Adrenal gland (tissue), 12 donors: ENCODE data around the gene CPEB1. TPM values are rescaled to one million over a fixed set of nuclear protein-coding genes. Genes with fewer than 3 reads are reported as not detected.

Source experiments
- DNase-seq, 7 donors: peaks; one replicate each; pipeline ENCODE4 v3.0.0-alpha.2; 2019 to 2020
- H3K27ac ChIP-seq, 5 donors: fragments of 200-600 bp; sonication (generic) in 4 of 5; 1 replicate in 3 of 5; 2 replicates in 2 of 5; pipeline versions ENCODE4 v1.5.1 to v1.8.0; 2016 to 2020; ENCODE audit warnings: mild to moderate bottlenecking in 1 of 5
- H3K27me3 ChIP-seq: fragments of 200-600 bp; 2 replicates; pipeline ENCODE4 v1.8.0; 2021
- H3K36me3 ChIP-seq, 2 donors: fragments of 200-600 bp; replicated peaks in 1 of 2; 1 replicate in 1 of 2; 2 replicates in 1 of 2; pipeline versions ENCODE4 v1.5.1 to v1.8.0; 2018 to 2022
- H3K4me1 ChIP-seq, 2 donors: fragments of 200-600 bp; replicated peaks in 1 of 2; 1 replicate in 1 of 2; 2 replicates in 1 of 2; pipeline versions ENCODE4 v1.5.1 to v1.8.0; 2018 to 2021
- H3K4me3 ChIP-seq, 4 donors: fragments of 200-600 bp; sonication (generic) in 3 of 4; one replicate each; pipeline ENCODE4 v1.5.1; 2016 to 2018
- H3K9me3 ChIP-seq, 3 donors: fragments of 200-600 bp; sonication (generic) in 1 of 3; replicated peaks in 1 of 3; 1 replicate in 2 of 3; 2 replicates in 1 of 3; pipeline versions ENCODE4 v1.5.1 to v1.8.0; 2016 to 2021
- CTCF ChIP-seq, 6 experiments: fragments of 450-650 bp in 4 of 6; fragments of 200-600 bp in 2 of 6; sonication (generic) in 1 of 6; IDR thresholded peaks; 1 replicate in 5 of 6; 2 replicates in 1 of 6; pipeline versions ENCODE4 v1.5.1 to v1.8.0; 2016 to 2021; ENCODE audit warnings: antibody characterized with exemption in 6 of 6, mild to moderate bottlenecking in 2 of 6, moderate library complexity in 1 of 6
- POLR2A ChIP-seq, 2 donors: fragments of 450-650 bp; IDR thresholded peaks; one replicate each; pipeline ENCODE4 v1.6.1; 2017; ENCODE audit warnings: antibody characterized with exemption in 2 of 2, mild to moderate bottlenecking in 2 of 2, moderate library complexity in 1 of 2
- WGBS, 4 donors: extraction: QIAGEN DNeasy Blood & Tissue Kit in 2 of 4; methylation state at CpG; one replicate each; pipeline versions ENCODE4 v1.1.5 to v1.1.7; 2013 to 2017; 5-methylcytosine and 5-hydroxymethylcytosine counted together
- intact Hi-C, 2 donors: fragments of 100-400 bp; cut with DNase I; formaldehyde crosslinking; loops; one replicate each; pipeline versions ENCODE4 v1.14.1 to v1.15.0; 2022 to 2023
- polyA plus RNA-seq, 3 donors: library from polyadenylated mRNA; stranded (reverse); fragments of 200-250 nt in 2 of 3; fragments of 350-450 nt in 1 of 3; fragmentation: Illumina TruSeq in 1 of 3; extraction: RNeasy Lipid Tissue Mini Kit (QIAGEN cat#74804) in 1 of 3; gene quantifications; one replicate each; pipeline ENCODE4 v1.2.3, GENCODE V29; 2013 to 2014
- total RNA-seq, 9 donors: library from RNA; depleted of rRNA in 4 of 9; stranded (reverse); fragments of >200 nt in 4 of 9; fragments of 120-200 nt in 1 of 9; fragmentation: NEBNext Ultra II Directional in 1 of 9; extraction: Animal tissue kit (Norgen Biotek cat#: 25700) in 1 of 9; gene quantifications; one replicate each; pipeline versions ENCODE4 v1.1.0 to v1.2.4, GENCODE V29; 2013 to 2023
- donor health status: healthy with polysubstance abuse.
- donor health status: Bipolar disorder and iron deficiency.
- donor health status: DM: yes; HTN: yes; CAD: no.
- donor health status: DM: no; HTN: no; CAD: no.
- donor health status: DM: no; HTN: no; CAD: no.
- donor health status: DM: yes; HTN: yes; CAD: no.

Gene CPEB1
- total and polyA plus RNA-seq, 12 donors = 1.5 to 11.6 (median 6.0) TPM

DNA sequence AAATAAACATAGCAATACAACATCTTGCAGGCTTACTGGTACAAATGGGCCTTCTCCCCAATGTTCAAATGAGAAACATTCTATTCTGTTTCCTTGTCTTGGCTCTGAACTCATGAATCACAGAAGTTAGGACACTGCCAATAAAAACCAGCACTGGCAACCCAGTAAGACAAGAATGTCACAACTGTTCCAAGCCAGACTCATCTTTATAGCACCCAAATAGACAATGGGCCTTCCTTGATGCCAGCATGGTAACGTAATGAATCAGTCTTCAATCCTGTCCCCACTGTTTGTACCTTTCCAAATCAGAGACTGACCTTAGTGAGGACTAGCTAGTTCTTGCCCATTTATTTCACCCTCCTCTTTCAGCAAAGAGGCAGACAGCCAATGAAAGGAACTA, 92.8 kb downstream of the CPEB1 start:
- Histone ChIP-seq H3K4me3 (no peak overlapping the region), H3K9me3 (no peaks in the 10 kb centered on the region), H3K27ac (no peak overlapping the region), H3K36me3 (no peaks in the 10 kb centered on the region), H3K4me1 (no peaks in the 10 kb centered on the region), H3K27me3 (no peaks in the 10 kb centered on the region)
- intact Hi-C loops = no loop called here
- TF ChIP-seq POLR2A (IDR thresholded peaks at IDR 0.05) = no peak
- TF ChIP-seq CTCF (IDR thresholded peaks at IDR 0.05) = no peak
- DNase-seq = no peak
- WGBS, 4 donors = 79 to 95% (median 83%) methylated on average over 1 of the region's 1 CpG

GRCh38 chr15:82553846-82554245, 93.3 kb downstream of the CPEB1 start:
- no peak overlapping the region for H3K4me3 ChIP-seq
- 64 to 96% (median 88%) methylated on average over 1 of the region's 1 CpG for WGBS, 4 donors
- TF ChIP-seq CTCF (IDR thresholded peaks at IDR 0.05) (no peak), POLR2A (IDR thresholded peaks at IDR 0.05) (no peak)
- H3K9me3 ChIP-seq = no peaks in the 10 kb centered on the region
- no peaks in the 10 kb centered on the region for H3K36me3 ChIP-seq
- H3K4me1 ChIP-seq = no peaks in the 10 kb centered on the region
- intact Hi-C loops = no loop called here
- H3K27me3 ChIP-seq = no peaks in the 10 kb centered on the region
- no peak for DNase-seq
- no peak overlapping the region for H3K27ac ChIP-seq

DNA sequence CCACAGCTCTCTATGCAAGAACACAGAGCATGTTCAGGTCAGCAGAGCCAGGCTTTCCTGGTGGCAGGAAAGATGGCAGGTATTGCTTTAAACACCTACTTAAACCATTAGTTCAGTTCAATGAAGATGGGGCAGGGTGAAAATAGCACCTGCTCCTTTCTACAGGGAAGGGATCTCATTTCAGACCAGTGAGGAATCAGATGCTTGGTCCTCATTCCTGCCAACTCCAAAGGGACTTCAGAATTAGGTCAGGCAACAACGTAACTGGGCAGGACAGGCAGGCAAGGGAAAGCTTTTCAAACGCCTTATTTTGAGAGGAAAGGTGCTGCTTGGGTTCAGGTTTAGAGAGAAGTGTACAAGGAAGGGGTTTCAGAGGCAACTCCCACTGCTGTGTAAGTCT, 94.3 kb downstream of the CPEB1 start:
- DNase-seq = peak in 1 of 7 donors; percentile 2
- no peaks in the 10 kb centered on the region for H3K9me3 ChIP-seq
- no peaks in the 10 kb centered on the region for H3K36me3 ChIP-seq
- H3K27me3 ChIP-seq = no peaks in the 10 kb centered on the region
- intact Hi-C loops = no loop called here
- WGBS, 4 donors = 67 to 81% (median 78%) methylated on average over 2 of the region's 2 CpGs
- no peaks in the 10 kb centered on the region for H3K4me1 ChIP-seq
- no peak overlapping the region for H3K27ac ChIP-seq
- no peak for TF ChIP-seq CTCF (IDR thresholded peaks at IDR 0.05)
- no peak for TF ChIP-seq POLR2A (IDR thresholded peaks at IDR 0.05)
- no peak overlapping the region for H3K4me3 ChIP-seq

GRCh38 chr15:82551646-82552247, 95.4 kb downstream of the CPEB1 start:
- Histone ChIP-seq H3K9me3 (no peaks in the 10 kb centered on the region), H3K36me3 (no peaks in the 10 kb centered on the region), H3K4me1 (no peaks in the 10 kb centered on the region), H3K4me3 (no peak overlapping the region), H3K27ac (no peak overlapping the region), H3K27me3 (no peaks in the 10 kb centered on the region)
- intact Hi-C loops = no loop called here
- WGBS, 4 donors = 75 to 81% (median 76%) methylated on average over 5 of the region's 5 CpGs
- DNase-seq = no peak
- TF ChIP-seq POLR2A (IDR thresholded peaks at IDR 0.05) (no peak), CTCF (IDR thresholded peaks at IDR 0.05) (no peak)
